ENCODE data around the gene BMPR2.
"Not testable (repeated sequence)": the region's sequence is repeated elsewhere in the genome, so short reads cannot be mapped to it uniquely, and the experiment has no call there.

Gene BMPR2

DNA sequence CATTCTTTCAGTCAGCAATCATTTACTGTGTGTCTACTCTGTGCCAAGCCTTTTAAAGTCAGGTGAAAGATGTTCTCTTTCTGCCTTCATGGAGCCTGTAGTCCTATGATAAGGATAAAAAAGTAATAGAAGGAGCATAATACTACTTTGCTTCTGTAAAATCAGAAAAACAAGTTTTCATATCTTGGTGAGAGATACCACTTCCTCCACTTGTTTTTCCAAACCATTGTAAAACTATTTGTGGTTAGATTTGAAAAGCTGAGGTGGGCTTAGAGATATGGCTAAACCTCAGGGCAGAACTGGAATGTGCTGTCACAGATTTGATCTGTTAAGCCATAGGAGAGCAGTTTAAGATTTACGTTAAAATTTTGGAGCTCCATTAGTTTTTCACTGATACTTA, 153.9 kb downstream of the BMPR2 start:
- DNase-seq (ENCODE audit: low read depth in 2 of 2), result no peak

DNA sequence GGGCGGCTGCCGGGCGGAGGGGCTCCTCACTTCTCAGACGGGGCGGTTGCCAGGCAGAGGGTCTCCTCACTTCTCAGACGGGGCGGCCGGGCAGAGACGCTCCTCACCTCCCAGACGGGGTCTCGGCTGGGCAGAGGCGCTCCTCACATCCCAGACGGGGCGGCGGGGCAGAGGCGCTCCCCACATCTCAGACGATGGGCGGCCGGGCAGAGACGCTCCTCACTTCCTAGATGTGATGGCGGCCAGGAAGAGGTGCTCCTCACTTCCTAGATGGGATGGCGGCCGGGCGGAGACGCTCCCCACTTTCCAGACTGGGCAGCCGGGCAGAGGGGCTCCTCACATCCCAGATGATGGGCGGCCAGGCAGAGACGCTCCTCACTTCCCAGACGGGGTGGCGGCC, 159.2 kb downstream of the BMPR2 start:
- DNase-seq (ENCODE audit: low read depth in 2 of 2), result not testable (repeated sequence)

DNA sequence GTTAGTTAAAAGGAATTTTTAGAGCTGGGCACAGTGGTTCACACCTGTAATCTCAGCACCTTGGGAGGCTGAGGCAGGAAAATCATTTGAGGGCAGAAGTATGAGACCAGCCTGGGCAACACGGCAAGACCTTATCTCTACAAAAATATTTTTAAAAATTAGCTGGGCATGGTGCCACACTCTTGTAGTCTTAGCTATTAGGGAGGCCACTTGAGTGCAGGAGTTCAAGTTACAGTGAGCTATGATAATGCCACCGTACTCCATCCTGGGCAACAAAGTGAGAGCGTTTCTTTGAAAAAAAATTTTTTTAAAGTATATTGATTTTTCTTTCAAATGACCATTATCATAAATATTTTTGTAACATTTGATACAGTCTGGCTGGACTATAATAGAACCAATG, 165.0 kb downstream of the BMPR2 start:
- DNase-seq (ENCODE audit: low read depth in 2 of 2), result no peak

DNA sequence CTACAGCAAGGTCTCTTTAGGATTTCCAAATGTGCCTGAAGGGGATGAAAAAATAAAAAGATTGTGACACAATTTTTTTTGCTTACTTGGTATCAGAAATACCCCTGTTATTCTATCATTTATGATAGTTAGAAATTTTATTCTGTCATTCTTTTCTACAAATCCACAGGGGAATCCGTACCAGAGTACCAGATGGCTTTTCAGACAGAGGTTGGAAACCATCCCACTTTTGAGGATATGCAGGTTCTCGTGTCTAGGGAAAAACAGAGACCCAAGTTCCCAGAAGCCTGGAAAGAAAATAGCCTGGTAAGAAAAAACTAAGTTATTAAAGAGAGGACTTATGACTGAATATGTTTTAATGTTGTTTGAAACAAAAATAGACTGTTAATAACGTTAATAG, 166.0 kb downstream of the BMPR2 start:
- DNase-seq (ENCODE audit: low read depth in 2 of 2), result no peak

DNA sequence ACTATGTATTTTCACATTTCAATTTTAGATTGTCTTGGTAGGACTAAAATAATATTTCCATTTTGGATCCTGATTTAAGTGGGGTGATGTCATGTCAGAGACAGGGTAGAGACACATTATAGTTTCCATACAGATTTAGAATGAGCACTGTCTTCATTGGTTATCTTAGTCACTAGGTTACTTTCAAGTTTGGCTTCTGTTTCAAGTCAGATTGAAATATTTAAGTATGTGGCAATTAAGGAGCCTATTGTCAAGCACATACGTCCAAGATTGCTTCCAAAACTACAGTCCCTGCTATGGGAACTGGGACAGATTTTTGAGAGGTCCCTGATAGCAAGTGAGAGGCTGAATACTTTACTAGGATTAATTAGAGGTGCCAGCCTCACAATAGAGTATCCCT, 169.4 kb downstream of the BMPR2 start:
- DNase-seq (ENCODE audit: low read depth in 2 of 2), result no peak

DNA sequence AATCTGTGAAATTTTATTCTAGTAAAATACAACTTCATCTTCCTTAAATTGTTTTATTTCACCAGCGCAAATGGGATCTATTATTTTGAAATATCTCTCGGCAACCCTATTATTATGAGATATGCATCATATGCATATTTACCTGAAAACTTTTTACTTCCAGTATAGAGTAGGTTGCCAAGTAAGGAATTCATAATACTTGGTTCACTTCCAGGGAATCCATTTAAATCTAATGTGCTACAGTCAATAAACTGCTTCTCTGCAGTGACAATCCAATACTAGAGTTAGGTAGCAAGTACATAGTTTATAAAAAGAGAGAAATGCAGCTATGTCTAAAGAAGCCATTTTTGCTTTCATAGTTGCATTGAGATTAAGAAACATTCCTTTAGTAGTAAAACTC, 169.8 kb downstream of the BMPR2 start:
- no peak for DNase-seq (ENCODE audit: low read depth in 2 of 2)

DNA sequence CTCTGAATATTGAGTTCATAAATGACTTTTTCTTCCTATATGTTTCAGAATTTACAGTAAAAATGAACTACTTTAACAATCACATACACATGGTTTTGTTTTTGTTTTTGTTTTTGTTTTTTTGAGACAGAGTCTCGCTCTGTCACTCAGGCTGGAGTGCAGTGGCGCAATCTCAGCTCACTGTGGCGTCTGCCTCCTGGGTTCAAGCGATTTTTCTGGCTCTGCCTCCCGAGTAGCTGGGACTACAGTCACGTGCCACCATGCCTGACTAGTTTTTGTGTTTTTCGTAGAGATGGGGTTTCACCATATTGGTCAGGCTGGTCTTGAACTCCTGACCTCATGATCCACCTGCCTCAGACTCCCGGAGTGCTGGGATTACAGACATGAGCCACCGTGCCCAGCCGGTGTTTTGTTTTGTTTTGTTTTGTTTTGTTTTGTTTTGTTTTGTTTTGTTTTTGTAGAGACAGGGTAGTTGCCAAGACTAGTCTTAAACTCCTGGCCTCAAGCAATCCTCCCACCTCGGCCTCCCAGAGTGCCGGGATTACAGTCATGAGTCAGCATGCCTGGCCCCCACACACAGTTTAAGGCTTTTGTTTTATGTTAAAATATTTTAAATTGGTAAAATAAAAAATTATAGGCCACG, 170.5 kb downstream of the BMPR2 start:
- DNase-seq (ENCODE audit: low read depth in 2 of 2), result not testable (repeated sequence)

DNA sequence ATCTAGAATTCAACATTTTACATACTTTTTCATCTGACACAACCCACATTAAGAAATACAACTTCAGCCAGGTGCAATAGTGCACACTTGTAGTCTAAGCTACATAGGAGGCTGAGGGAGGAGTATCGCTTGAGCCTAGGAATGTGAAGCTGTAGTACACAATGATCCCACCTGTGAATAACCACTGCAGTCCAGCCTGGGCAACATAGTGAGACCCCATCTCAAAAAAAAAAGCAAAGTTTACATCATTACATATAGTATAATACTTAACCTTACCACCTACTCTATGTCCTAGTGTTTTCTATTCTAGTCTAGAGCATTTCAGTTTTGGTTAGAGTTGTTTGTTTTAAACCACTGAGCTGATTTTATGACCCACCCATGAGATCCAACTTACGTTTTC, 172.1 kb downstream of the BMPR2 start:
- no peak for DNase-seq (ENCODE audit: low read depth in 2 of 2)

DNA sequence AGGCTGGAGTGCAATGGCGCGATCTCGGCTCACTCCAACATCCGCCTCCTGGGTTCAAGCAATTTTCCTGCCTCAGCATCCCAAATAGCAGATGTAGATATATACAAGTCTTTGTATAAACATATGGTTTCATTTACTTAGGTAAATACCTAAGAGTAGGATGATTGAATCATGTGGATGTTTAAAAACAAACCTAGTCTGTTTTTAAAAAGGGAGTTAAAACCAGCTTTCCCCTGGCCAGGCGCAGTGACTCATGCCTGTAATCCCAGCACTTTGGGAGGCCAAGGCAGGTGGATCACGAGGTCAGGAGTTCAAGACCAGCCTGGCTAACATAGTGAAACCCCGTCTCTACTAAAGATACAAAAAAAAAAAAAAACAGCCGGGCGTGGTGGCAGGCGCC, 174.9 kb downstream of the BMPR2 start:
- not testable (repeated sequence) for DNase-seq (ENCODE audit: low read depth in 2 of 2)

DNA sequence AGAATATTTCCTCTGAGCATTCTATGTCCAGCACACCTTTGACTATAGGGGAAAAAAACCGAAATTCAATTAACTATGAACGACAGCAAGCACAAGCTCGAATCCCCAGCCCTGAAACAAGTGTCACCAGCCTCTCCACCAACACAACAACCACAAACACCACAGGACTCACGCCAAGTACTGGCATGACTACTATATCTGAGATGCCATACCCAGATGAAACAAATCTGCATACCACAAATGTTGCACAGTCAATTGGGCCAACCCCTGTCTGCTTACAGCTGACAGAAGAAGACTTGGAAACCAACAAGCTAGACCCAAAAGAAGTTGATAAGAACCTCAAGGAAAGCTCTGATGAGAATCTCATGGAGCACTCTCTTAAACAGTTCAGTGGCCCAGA, 179.2 kb downstream of the BMPR2 start:
- no peak for DNase-seq (ENCODE audit: low read depth in 2 of 2)

DNA sequence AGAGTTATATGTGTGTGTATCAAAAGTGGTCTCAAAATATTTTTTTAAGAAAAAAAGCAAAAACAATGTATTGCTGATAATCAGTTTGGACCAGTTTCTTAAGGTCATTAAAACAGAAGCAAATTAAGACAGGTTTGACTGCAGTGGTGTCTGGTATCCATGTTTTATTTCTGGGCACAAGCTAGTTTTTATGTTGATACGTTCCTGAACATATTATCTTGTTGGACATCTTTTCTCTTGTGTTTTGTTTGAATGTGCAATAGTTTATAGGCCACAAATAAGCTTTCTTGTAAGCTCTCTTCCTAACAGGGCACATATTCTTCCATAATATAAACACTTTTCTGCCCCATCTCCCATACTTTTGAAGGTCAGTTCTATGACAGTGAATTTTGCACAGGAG, 184.1 kb downstream of the BMPR2 start:
- DNase-seq (ENCODE audit: low read depth in 2 of 2), result no peak

DNA sequence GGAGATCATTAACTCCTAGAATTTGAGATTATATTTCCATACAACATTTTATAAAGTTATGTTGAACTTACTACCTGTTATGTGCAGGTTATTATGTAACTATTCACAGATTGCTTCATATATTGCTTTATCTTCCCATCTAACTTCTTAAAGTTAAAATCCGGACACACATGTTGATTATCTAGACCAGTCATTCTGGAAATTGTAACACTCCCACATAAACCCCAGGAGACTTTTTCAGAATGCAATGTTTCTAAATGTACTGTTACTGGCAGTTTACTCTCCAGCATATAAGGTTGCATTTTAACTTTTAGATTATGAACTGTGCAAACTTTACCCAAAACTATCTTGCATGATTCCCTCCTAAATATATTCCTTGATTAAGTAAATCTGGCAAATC, 188.1 kb downstream of the BMPR2 start:
- DNase-seq (ENCODE audit: low read depth in 2 of 2), result no peak

DNA sequence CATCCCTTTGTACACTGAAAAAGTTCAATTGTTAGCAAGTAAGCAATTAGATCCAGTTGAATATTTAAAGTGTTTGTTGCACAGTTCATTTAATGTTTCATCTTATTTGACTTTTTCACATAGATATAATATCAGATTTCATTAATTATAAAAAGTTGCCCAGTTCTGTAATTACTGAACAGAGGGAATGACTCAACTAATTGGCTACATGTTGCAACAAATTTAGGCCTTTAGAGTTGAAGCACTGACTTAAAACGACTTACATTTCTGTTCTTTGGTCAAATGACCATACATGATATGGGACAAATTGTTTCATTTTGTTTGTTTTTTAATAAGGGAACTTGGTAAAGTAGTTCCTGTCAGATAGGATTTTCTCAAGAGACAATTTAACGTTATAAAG, 190.2 kb downstream of the BMPR2 start:
- DNase-seq (ENCODE audit: low read depth in 2 of 2), result no peak

DNA sequence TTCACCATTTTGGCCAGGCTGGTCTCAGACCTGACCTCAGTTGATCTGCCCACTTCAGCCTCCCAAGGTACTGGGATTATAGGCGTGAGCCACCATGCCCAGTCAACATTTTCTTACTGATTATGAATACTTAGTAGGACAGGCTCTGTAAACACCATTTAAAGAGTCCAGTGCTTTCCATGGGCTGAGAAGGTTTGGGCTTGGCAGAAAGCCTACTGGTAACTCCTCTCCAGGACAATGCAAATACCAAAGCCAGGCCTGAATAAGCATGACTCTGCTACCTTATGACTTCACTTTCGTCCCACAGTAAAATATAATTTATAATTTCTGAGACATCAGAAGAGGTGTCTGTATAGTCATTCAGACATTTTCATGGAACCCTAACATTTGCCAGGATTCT, 198.4 kb downstream of the BMPR2 start:
- DNase-seq (ENCODE audit: low read depth in 2 of 2), result no peak

DNA sequence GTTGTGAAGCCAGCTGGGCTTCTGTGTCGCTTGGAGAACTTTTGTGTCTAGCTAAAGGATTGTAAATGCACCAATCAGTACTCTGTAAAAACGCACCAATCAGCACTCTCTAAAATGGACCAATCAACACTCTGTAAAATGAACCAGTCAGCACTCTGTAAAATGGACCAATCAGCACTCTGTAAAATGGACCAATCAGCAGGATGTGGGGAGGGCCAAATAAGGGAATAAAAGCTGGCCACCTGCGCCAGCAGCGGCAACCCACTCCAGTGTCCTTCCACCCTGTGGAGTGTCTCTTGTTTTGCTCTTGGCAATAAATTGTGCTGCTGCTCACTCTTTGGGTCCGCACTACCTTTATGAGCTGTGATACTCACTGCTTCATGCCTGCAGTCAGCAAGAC, 199.1 kb downstream of the BMPR2 start:
- DNase-seq (ENCODE audit: low read depth in 2 of 2), result not testable (repeated sequence)

DNA sequence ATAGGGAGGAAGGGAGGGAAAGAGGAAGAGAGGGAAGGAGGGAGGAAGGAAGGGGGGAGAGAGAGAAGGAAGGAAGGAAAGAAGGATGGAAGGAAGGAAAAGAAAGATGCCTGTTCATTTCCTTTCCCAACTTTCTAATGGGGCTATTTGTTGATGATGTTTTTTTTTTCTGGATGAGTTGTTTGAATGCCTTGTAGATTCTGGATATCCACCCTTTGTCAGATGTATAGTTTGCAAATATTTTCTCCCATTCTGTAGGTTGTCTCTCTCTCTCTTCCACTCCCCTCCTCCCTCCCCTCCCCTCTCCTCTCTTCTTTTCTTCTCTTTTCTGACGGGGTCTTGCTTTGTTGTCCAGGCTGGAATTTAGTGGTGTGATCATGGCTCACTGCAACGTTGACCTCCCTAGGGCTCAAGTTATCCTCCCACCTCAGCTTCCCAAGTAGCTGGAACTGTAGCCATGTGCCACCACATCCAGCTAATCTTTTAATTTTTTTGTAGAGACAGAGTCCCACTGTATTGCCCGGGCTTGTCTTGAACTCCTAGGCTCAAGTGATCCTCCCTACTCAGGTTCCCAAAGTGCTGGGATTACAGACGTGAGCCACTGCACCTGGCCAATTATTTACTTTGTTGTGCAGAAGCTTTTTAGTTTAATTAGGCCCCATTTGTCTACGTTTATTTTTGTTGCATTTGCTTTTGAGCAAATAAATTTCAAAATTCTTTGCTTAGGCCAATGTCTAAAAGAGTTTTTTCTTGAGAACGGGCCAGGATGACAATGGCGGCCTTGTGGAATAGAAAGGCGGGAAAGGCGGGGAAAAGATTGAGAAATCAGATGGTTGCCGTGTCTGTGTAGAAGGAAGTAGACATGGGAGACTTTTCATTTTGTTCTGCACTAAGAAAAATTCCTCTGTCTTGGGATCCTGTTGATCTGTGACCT, 201.4 kb downstream of the BMPR2 start:
- no peak for DNase-seq (ENCODE audit: low read depth in 2 of 2)

DNA sequence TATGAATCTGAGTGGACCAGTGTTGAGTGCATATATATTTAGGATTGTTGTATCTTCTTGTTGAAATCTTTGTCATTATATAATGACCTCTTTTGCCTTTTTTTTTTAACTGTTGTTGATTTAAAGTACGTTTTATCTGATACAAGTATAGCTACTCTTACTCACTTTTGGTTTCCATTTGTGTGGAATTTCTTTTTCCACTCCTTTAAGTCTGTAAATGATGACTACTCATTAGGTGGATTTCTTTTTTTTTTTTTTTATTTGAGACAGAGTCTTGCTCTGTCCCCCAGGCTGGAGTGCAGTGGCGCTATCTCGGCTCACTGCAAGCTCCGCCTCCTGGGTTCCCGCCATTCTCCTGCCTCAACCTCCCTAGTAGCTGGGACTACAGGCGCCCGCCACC, 206.7 kb downstream of the BMPR2 start:
- not testable (repeated sequence) for DNase-seq (ENCODE audit: low read depth in 2 of 2)

DNA sequence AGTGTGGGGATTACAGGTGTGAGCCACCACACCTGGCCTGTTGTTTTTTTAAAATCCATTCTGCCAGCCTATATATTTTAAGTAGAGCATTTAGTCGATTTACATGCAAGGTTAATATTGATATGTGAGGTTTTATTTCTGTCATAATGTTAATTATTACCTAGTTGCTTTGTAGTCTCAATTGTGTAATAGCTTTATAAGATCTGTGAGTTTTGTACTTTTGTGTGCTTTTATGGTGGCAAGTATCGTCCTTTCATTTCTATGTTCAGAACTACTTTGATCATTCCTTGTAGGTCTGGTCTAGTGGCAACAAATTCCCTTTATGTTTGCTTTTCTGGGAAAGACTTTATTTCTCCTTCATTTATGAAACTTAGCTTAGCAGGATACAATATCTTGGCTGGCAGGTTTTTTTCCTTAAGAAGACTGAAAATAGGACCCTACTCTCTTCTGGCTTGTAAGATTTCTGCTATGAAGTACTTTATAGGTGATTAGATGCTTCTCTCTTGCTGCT, 207.6 kb downstream of the BMPR2 start:
- no peak for DNase-seq (ENCODE audit: low read depth in 2 of 2)

DNA sequence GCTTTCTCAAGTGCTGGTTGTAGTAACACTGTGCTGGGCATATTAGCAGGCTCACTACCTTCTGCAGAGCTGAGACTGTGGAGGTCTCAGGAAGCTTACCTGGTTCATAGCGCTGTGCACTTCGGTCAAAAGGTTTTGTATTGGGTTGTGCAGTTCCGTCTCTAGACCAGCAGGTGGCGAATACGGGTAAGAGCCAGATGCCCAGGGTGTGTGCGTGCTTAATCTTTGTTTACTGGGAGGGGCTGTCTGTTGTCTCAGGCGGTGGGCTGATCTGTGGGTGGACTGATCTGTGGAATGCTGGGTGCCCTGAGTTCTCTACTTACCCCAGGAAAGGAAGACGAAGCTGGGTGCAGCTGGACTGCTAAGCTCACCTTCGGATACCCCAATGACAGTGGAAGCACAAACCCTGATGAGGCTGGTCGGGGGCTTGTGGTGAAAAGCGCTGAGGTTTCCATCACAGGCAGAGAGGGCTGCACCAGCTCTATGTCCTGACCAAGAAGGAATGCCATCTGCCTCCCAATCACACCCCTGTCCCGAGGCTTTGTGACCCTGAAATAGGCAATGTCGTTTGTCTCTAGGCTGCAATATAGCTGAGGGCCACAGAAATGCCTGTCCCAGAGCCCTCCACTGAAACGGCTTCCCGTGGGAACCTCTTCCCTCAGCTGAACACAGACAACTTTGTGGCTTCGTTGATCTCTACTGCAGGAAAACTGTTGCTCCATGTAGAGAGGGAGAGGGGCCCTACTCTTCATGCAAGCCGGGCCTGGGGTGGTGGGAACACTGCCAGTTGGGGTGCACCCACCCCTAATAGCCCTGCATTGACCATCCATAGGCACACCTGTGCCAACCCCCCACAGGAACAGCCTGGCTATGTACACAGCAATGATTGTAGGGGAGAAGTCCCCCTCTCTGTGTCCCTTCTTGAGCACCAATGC, 212.8 kb downstream of the BMPR2 start:
- DNase-seq (ENCODE audit: low read depth in 2 of 2), result peak; percentile 19 to 43

DNA sequence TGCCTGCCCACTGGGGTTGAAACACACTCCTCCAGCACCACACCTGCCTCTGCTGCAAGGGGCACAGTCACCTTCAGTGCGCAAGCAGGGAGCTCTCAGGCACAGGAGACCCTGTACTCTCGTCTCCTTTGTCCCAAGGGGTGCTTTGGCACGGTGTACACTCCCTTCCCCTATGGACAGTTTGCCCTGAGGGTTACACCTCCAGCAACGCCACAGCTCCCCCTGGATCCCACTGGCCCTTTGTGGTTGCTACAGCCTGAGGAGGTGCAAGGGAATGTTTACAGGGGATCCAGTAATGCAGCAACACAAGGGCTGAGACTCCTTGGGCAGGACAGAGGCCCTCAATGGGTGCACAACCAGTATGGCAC, 213.4 kb downstream of the BMPR2 start:
- no peak for DNase-seq (ENCODE audit: low read depth in 2 of 2)

DNA sequence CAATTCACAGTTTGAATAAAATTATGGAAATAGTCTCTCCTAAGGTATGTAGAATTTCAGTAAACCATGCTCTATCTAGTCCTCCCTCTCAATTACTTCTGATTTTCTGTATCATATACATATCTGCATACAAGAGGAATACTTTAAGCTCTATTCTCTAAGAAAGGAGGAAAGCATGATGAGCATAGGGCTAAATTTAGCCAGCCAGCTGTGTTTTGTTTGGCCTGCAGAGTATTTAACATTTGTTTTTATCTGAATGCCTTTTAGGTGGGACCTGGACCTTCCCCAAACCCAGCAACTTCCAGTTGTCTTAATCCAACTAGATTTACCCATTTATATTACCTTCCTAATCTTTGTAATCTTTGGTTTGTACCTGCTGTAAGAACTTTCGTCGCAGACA, 216.4 kb downstream of the BMPR2 start:
- no peak for DNase-seq (ENCODE audit: low read depth in 2 of 2)

DNA sequence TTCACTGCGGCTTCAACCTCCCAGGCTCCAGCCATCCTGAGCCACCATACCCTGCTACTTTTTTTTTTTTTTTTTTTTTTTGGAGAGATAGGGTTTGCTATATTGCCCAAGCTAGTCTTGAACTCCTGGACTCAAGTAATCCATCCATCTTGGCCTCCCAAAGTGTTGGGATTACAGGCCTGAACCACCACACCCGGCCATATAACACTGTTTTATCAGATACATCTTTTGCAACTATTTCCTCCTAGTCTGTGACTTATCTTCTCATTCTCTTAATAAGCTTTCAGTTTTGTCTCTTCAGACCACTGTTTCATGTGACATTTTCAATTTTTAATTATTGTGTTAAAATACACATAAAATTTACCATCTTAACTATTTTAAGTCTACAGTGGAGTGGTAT, 223.0 kb downstream of the BMPR2 start:
- DNase-seq (ENCODE audit: low read depth in 2 of 2), result no peak
